Central memory CD4-positive, alpha-beta T cell (primary cell): ENCODE measurements around the gene APBB3.

Source experiments
- DNase-seq: peaks from one replicate; pipeline ENCODE4 v3.0.0; 2022

APBB3 gene

GRCh38 chr5:140551872-140552271 is 12.5 kb downstream of the APBB3 start:
- DNase-seq: no peak

GRCh38 chr5:140550147-140551079 is 14.0 kb downstream of the APBB3 start:
- no peak for DNase-seq

- no peak for DNase-seq
These were observed 14.9 kb downstream of the APBB3 start for GRCh38 chr5:140549237-140550144.

GRCh38 chr5:140548791-140549190 is 15.6 kb downstream of the APBB3 start:
- no peak for DNase-seq

- no peak for DNase-seq
These were observed 16.1 kb downstream of the APBB3 start for GRCh38 chr5:140548300-140548688.

- DNase-seq: peak; percentile 85
These were observed 16.7 kb downstream of the APBB3 start, which contains the start of gene EIF4EBP3 for GRCh38 chr5:140547508-140548299. Gene EIF4EBP3, plus strand, starts transcription at chr5:140547662. Its CDS starts 76 bp downstream, at chr5:140547738.

- DNase-seq: no peak
These were observed 17.4 kb downstream of the APBB3 start for GRCh38 chr5:140546851-140547507.

- DNase-seq: no peak
These were observed 18.8 kb downstream of the APBB3 start for GRCh38 chr5:140545606-140546005.

GRCh38 chr5:140544986-140545385 is 19.4 kb downstream of the APBB3 start:
- no peak for DNase-seq

- no peak for DNase-seq
These were observed 21.4 kb downstream of the APBB3 start for GRCh38 chr5:140542972-140543371.

GRCh38 chr5:140540227-140540626 is 24.2 kb downstream of the APBB3 start:
- DNase-seq: no peak

- no peak for DNase-seq
These were observed 40.4 kb downstream of the APBB3 start for GRCh38 chr5:140524003-140524402.

- DNase-seq: no peak
These were observed 51.3 kb downstream of the APBB3 start for GRCh38 chr5:140513124-140513523.

GRCh38 chr5:140509898-140510297 is 54.5 kb downstream of the APBB3 start:
- DNase-seq: no peak
